Uterus (tissue), 2 donors: ENCODE results near the gene INPP5D.

ENCODE experiments used
- POLR2A ChIP-seq, 2 donors: fragments of 450-650 bp; IDR thresholded peaks; one replicate each; pipeline ENCODE4 v1.6.1; 2016; ENCODE audit warnings: antibody characterized with exemption in 2 of 2, mild to moderate bottlenecking in 1 of 2, moderate library complexity in 1 of 2
- TF ChIP-seq, protein P1 (sequence below), 4 experiments: fragments of 200-600 bp in 2 of 4; fragments of 450-650 bp in 2 of 4; sonication (generic) in 2 of 4; IDR thresholded peaks; one replicate each; pipeline ENCODE4 v1.5.1; 2016 to 2019; ENCODE audit warnings: antibody characterized with exemption in 4 of 4, mild to moderate bottlenecking in 2 of 4, moderate library complexity in 1 of 4

DNA sequence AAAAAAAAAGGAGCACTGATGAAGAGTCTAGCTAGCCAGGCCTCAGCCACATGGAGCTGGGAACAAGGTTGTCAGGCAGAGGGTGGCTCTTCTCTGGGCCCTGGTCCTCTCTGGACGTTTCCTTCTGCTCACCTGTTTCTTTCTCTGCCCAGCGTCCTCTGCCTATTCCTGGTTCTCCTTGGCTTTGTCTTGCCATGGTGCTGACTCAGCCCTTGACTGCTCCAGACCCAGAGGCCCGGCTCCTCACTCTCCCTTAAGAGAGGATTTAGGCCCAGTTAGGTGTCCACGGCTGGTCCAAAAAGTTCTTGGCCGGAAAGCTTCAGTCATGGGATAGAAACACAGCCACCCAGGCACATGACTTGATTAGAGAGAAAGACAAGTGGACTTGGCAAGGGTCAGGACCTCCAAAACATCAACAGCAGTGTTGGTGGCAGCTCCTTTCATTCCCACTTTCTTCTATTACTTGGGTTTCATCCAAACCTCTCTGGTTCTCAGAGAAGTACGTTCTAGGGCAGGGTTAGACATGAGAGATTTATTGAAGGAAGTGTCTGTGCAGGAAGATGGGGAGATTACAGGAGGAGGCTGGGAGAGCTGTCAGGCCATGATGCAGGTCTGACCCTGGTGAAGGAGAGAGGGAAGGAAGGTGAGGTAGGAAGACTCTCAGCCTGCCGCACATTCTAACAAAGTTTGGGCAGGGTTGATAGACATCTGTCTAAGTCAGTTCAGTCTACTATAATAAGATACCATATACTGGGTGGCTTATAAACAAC is 176.9 kb downstream of the INPP5D start:
- TF ChIP-seq, protein P1, sequence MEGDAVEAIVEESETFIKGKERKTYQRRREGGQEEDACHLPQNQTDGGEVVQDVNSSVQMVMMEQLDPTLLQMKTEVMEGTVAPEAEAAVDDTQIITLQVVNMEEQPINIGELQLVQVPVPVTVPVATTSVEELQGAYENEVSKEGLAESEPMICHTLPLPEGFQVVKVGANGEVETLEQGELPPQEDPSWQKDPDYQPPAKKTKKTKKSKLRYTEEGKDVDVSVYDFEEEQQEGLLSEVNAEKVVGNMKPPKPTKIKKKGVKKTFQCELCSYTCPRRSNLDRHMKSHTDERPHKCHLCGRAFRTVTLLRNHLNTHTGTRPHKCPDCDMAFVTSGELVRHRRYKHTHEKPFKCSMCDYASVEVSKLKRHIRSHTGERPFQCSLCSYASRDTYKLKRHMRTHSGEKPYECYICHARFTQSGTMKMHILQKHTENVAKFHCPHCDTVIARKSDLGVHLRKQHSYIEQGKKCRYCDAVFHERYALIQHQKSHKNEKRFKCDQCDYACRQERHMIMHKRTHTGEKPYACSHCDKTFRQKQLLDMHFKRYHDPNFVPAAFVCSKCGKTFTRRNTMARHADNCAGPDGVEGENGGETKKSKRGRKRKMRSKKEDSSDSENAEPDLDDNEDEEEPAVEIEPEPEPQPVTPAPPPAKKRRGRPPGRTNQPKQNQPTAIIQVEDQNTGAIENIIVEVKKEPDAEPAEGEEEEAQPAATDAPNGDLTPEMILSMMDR (IDR thresholded peaks at IDR 0.05) = no peak
- no peak for TF ChIP-seq POLR2A (IDR thresholded peaks at IDR 0.05)
